Neural cell (in vitro differentiated cells): ENCODE data around the gene ZNF418.
A peak's percentile ranks its signal among the peaks of the same experiment; 100 is the strongest.

Source experiments
- EZH2 ChIP-seq: fragments of 200-600, 300-800 bp; shearing (Covaris generic), sonication (generic); IDR thresholded peaks from 2 replicates; pipeline ENCODE4 v1.6.1; 2014; ENCODE audit warnings: antibody characterized with exemption, low read length, borderline replicate concordance, mild to moderate bottlenecking; ENCODE audit not compliant: insufficient read depth, poor library complexity, severe bottlenecking
- POLR2AphosphoS5 ChIP-seq: IDR thresholded peaks from 2 replicates; pipeline ENCODE4 v1.6.1; 2012
- TF ChIP-seq, protein P1 (sequence below): IDR thresholded peaks from 2 replicates; pipeline ENCODE4 v1.6.1; 2012; ENCODE audit warnings: borderline replicate concordance
- TF ChIP-seq, protein P2 (sequence below): fragments of 450-650 bp; IDR thresholded peaks from 2 replicates; pipeline ENCODE4 v1.5.1; 2014; ENCODE audit warnings: antibody characterized with exemption, mild to moderate bottlenecking, moderate library complexity; ENCODE audit not compliant: poor library complexity, severe bottlenecking

DNA sequence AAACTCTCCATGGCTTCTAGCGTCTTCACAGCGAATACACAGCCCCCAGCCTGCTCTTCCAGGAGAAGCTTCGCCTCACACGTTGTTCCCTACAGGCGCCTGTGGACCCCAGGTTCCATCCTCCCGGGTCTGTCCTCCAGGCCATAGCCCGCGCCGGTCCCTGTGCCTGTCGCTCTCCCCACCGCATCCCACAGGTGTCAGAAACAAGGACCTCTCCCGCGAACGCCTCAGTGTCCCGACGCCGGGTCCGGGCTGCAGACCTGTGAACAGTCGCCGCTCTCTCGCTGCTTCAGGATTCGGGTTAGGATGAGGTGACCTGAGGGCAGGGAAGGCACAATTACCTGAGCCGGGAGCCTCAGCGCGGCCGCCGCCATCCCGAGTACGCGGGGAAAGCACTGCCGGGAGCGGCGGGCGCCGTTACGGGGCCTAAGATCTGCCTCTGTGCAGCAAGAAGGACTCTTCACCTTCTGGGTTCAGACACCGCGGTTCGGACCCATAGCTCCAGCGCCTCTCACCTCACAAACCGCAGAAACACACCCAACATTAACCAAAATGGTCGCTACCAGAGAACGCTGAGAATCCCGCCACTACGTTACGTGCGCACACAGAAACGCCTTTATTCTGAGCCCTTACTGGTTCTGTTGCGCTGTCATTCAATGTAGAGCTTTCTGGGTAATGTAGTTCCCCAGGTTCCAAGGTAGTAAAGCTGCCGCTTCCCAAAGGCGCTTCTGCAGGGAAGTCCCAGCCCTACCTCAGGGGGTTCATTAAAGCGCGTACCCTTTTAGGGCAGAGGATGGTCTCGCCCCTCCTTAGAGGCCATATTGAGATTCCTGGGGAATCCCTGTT lies at the start of gene ZNF418:
- TF ChIP-seq, protein P1, sequence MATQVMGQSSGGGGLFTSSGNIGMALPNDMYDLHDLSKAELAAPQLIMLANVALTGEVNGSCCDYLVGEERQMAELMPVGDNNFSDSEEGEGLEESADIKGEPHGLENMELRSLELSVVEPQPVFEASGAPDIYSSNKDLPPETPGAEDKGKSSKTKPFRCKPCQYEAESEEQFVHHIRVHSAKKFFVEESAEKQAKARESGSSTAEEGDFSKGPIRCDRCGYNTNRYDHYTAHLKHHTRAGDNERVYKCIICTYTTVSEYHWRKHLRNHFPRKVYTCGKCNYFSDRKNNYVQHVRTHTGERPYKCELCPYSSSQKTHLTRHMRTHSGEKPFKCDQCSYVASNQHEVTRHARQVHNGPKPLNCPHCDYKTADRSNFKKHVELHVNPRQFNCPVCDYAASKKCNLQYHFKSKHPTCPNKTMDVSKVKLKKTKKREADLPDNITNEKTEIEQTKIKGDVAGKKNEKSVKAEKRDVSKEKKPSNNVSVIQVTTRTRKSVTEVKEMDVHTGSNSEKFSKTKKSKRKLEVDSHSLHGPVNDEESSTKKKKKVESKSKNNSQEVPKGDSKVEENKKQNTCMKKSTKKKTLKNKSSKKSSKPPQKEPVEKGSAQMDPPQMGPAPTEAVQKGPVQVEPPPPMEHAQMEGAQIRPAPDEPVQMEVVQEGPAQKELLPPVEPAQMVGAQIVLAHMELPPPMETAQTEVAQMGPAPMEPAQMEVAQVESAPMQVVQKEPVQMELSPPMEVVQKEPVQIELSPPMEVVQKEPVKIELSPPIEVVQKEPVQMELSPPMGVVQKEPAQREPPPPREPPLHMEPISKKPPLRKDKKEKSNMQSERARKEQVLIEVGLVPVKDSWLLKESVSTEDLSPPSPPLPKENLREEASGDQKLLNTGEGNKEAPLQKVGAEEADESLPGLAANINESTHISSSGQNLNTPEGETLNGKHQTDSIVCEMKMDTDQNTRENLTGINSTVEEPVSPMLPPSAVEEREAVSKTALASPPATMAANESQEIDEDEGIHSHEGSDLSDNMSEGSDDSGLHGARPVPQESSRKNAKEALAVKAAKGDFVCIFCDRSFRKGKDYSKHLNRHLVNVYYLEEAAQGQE, result peak; percentile 77
- TF ChIP-seq, protein P2, sequence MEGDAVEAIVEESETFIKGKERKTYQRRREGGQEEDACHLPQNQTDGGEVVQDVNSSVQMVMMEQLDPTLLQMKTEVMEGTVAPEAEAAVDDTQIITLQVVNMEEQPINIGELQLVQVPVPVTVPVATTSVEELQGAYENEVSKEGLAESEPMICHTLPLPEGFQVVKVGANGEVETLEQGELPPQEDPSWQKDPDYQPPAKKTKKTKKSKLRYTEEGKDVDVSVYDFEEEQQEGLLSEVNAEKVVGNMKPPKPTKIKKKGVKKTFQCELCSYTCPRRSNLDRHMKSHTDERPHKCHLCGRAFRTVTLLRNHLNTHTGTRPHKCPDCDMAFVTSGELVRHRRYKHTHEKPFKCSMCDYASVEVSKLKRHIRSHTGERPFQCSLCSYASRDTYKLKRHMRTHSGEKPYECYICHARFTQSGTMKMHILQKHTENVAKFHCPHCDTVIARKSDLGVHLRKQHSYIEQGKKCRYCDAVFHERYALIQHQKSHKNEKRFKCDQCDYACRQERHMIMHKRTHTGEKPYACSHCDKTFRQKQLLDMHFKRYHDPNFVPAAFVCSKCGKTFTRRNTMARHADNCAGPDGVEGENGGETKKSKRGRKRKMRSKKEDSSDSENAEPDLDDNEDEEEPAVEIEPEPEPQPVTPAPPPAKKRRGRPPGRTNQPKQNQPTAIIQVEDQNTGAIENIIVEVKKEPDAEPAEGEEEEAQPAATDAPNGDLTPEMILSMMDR, result peak; percentile 35
- TF ChIP-seq POLR2AphosphoS5 (peak; percentile 81), EZH2 (no peak)
